SK-N-MC (cell line): ENCODE data around the gene CPAMD8.

Experiments used
- DNase-seq: peaks from one replicate; pipeline ENCODE4 v3.0.0-alpha.2; 2011; ENCODE audit warnings: low read depth, low spot score
- H3K27ac ChIP-seq: fragments of 200-600 bp; sonication (generic); 2 replicates; pipeline ENCODE4 v1.5.1; 2016; ENCODE audit warnings: mixed run types
- H3K36me3 ChIP-seq: fragments of 200-600 bp; sonication (generic); 2 replicates; pipeline ENCODE4 v1.6.1; 2017; ENCODE audit warnings: antibody characterized with exemption, low read length, mixed read lengths; ENCODE audit not compliant: insufficient read depth
- H3K4me3 ChIP-seq: fragments of 200-600 bp; sonication (generic); 2 replicates; pipeline ENCODE4 v1.5.1; 2016
- H3K9ac ChIP-seq: fragments of 200-600 bp; sonication (generic); 2 replicates; pipeline ENCODE4 v1.8.0; 2017; ENCODE audit warnings: mixed run types, mixed read lengths; ENCODE audit not compliant: insufficient read length
- H3K9me3 ChIP-seq: fragments of 200-600 bp; sonication (generic); 2 replicates; pipeline ENCODE4 v1.6.1; 2017; ENCODE audit warnings: low read depth, mild to moderate bottlenecking, antibody characterized with exemption, low read length, moderate library complexity, mixed read lengths
- EZH2 ChIP-seq: fragments of 200-600 bp; sonication (generic); IDR thresholded peaks from one replicate; pipeline ENCODE4 v1.6.1; 2017; ENCODE audit warnings: antibody characterized with exemption
- FOXP2 ChIP-seq: optimal IDR thresholded peaks from 2 replicates; pipeline ENCODE3; 2011; ENCODE audit warnings: mild to moderate bottlenecking, moderate library complexity; ENCODE audit not compliant: insufficient read depth; ENCODE audit errors: extremely low read length, control extremely low read depth
- POLR2AphosphoS5 ChIP-seq: IDR thresholded peaks from 2 replicates; pipeline ENCODE4 v1.6.1; 2012; ENCODE audit warnings: mild to moderate bottlenecking, low read depth, low read length, borderline replicate concordance

Gene CPAMD8

GRCh38 chr19:16853066-16853465 lies 173.5 kb downstream of the CPAMD8 start:
- Histone ChIP-seq H3K27ac (no peak overlapping the region), H3K9ac (no peak overlapping the region), H3K4me3 (no peak overlapping the region), H3K9me3 (no peaks in the 10 kb centered on the region), H3K36me3 (peaks cover 62% of the 10 kb centered on the region)
- TF ChIP-seq FOXP2 (no peak), POLR2AphosphoS5 (no peak), EZH2 (no peak)
- DNase-seq = no peak

DNA sequence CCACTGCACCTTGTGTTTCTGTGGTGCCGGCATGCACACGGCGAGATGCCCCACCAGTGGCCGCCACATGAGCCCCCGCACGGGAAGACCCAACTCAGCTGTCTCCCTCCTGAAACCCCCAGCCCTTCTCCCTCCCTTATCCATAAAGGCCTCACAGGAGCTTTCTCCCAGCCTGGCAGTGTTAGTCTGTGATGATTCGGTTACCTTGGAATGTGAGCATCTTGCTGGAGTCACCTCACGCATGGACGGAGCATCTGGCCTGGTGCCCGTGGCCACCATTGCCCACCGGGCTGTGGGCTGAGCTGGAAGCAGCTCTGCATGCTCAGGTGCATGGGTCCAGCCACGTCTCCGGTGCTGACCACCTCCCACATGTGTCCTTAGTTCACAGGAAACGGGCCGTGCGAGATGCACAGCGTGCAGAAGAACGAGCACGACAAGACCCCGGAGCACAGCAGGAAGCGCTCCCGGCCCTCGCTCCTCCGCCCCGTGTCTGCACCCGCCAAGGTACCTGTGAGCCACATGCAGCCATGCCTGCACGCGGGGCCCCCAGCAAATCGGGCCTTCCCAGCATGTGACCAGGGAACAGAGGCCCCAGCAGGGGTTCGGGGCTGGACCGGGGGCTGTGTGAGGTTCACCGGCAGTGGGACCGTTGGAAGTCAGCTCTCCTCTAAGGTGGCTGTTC lies 175.4 kb downstream of the CPAMD8 start:
- no peak overlapping the region for H3K4me3 ChIP-seq
- DNase-seq = no peak
- H3K9me3 ChIP-seq = no peaks in the 10 kb centered on the region
- H3K9ac ChIP-seq = no peak overlapping the region
- peaks cover 81% of the 10 kb centered on the region for H3K36me3 ChIP-seq
- TF ChIP-seq POLR2AphosphoS5 (no peak), EZH2 (no peak), FOXP2 (no peak)
- no peak overlapping the region for H3K27ac ChIP-seq

DNA sequence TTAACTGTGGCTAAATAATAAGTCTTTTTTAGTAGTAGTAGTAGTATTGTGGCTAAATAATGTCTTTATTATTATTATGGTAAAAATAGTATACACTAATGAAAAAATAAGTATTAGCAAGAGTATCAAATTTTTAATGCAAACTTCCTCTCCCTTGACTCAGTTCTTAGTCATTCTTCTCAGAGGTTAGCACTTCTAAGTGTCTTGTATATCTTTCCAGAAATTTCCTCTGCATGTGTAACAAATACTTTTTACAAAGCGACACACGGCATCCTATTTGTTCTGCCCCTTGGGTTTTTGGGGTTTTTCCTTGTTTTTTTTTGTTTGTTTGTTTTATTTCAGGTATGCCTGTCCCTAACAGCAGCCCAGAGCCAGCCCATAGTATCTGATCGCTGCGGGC lies 176.5 kb downstream of the CPAMD8 start:
- Histone ChIP-seq H3K9me3 (no peaks in the 10 kb centered on the region), H3K9ac (no peak overlapping the region), H3K36me3 (peaks cover 85% of the 10 kb centered on the region), H3K27ac (no peak overlapping the region), H3K4me3 (no peak overlapping the region)
- no peak for DNase-seq
- no peak for TF ChIP-seq FOXP2
- no peak for TF ChIP-seq EZH2
- no peak for TF ChIP-seq POLR2AphosphoS5

GRCh38 chr19:16849168-16849567 lies 177.4 kb downstream of the CPAMD8 start:
- no peak overlapping the region for H3K9ac ChIP-seq
- peaks cover 85% of the 10 kb centered on the region for H3K36me3 ChIP-seq
- TF ChIP-seq FOXP2 = no peak
- TF ChIP-seq EZH2 = no peak
- TF ChIP-seq POLR2AphosphoS5 = no peak
- no peak for DNase-seq
- no peak overlapping the region for H3K4me3 ChIP-seq
- H3K9me3 ChIP-seq = no peaks in the 10 kb centered on the region
- no peak overlapping the region for H3K27ac ChIP-seq

GRCh38 chr19:16847430-16847829 lies 179.2 kb downstream of the CPAMD8 start:
- H3K9me3 ChIP-seq = no peaks in the 10 kb centered on the region
- H3K36me3 ChIP-seq = peaks cover 84% of the 10 kb centered on the region

GRCh38 chr19:16846901-16847300 lies 179.7 kb downstream of the CPAMD8 start:
- no peak for DNase-seq
- Histone ChIP-seq H3K9ac (no peak overlapping the region), H3K27ac (no peak overlapping the region), H3K4me3 (no peak overlapping the region), H3K36me3 (peaks cover 82% of the 10 kb centered on the region), H3K9me3 (no peaks in the 10 kb centered on the region)
- no peak for TF ChIP-seq FOXP2
- no peak for TF ChIP-seq POLR2AphosphoS5
- TF ChIP-seq EZH2 = no peak

More at GRCh38 chr19:16847430-16847829, 179.2 kb downstream of the CPAMD8 start:
- TF ChIP-seq POLR2AphosphoS5 = no peak
- TF ChIP-seq FOXP2 = no peak
- TF ChIP-seq EZH2 = no peak
- H3K9ac ChIP-seq = no peak overlapping the region
- DNase-seq = no peak
- H3K27ac ChIP-seq = no peak overlapping the region
- no peak overlapping the region for H3K4me3 ChIP-seq
